ENCODE data around the gene PLIN4.
"Not testable (repeated sequence)": the region's sequence is repeated elsewhere in the genome, so short reads cannot be mapped to it uniquely, and the experiment has no call there.

PLIN4 gene

GRCh38 chr19:4529924-4530522 lies 11.7 kb upstream of the PLIN4 start:
- no peak for DNase-seq (ENCODE audit: low spot score)
- H3K27ac ChIP-seq, result no peak overlapping the region
- no peak for TF ChIP-seq CTCF (IDR thresholded peaks at IDR 0.05)
- no peak overlapping the region for H3K4me3 ChIP-seq

- no peak for DNase-seq (ENCODE audit: low spot score)
- TF ChIP-seq CTCF (IDR thresholded peaks at IDR 0.05), result no peak
- H3K27ac ChIP-seq, result no peak overlapping the region
- H3K4me3 ChIP-seq, result no peak overlapping the region
These were observed 10.6 kb upstream of the PLIN4 start for GRCh38 chr19:4528843-4529242.

- not testable (repeated sequence) for DNase-seq (ENCODE audit: low spot score); H3K27ac ChIP-seq; H3K4me3 ChIP-seq
These were observed 9.1 kb upstream of the PLIN4 start for GRCh38 chr19:4527377-4527776.

- no peak for DNase-seq (ENCODE audit: low spot score)
- Histone ChIP-seq H3K4me3 (no peak overlapping the region), H3K27ac (no peak overlapping the region)
- TF ChIP-seq CTCF (IDR thresholded peaks at IDR 0.05), result no peak
These were observed 7.3 kb upstream of the PLIN4 start for GRCh38 chr19:4525563-4526002.

GRCh38 chr19:4524808-4525562 lies 6.7 kb upstream of the PLIN4 start:
- no peak for DNase-seq (ENCODE audit: low spot score)
- peak; percentile 46 for TF ChIP-seq CTCF (IDR thresholded peaks at IDR 0.05)
- no peak overlapping the region for H3K4me3 ChIP-seq
- no peak overlapping the region for H3K27ac ChIP-seq

- peak; percentile 25 for TF ChIP-seq CTCF (IDR thresholded peaks at IDR 0.05)
- DNase-seq (ENCODE audit: low spot score), result no peak
- Histone ChIP-seq H3K4me3 (no peak overlapping the region), H3K27ac (no peak overlapping the region)
These were observed 5.2 kb upstream of the PLIN4 start for GRCh38 chr19:4523306-4524110.

GRCh38 chr19:4522291-4523002 lies 4.2 kb upstream of the PLIN4 start:
- H3K27ac ChIP-seq, result no peak overlapping the region
- no peak for TF ChIP-seq CTCF (IDR thresholded peaks at IDR 0.05)
- DNase-seq (ENCODE audit: low spot score), result no peak
- H3K4me3 ChIP-seq, result no peak overlapping the region

Measured in coronary artery (tissue), 2 donors.